Neural progenitor cell (in vitro differentiated cells): ENCODE data around the gene PTPRN2. TPM values are rescaled to one million over a fixed set of nuclear protein-coding genes. Genes with fewer than 3 reads are reported as not detected.

ENCODE experiments used
- DNase-seq: peaks from one replicate; pipeline ENCODE4 v3.0.0-alpha.2; 2016; ENCODE audit warnings: low spot score
- H2AFZ ChIP-seq: fragments of 200-600 bp; sonication (generic); replicated peaks from 2 replicates; pipeline ENCODE4 v1.6.1; 2016; ENCODE audit warnings: antibody characterized with exemption
- H3F3A ChIP-seq: fragments of 200-600 bp; sonication (generic); 2 replicates; pipeline ENCODE4 v1.6.1; 2016; ENCODE audit warnings: antibody characterized with exemption, low read depth
- H3K27ac ChIP-seq: fragments of 200-600 bp; sonication (generic); 2 replicates; pipeline ENCODE4 v1.5.1; 2016; ENCODE audit warnings: mild to moderate bottlenecking
- H3K27me3 ChIP-seq: fragments of 200-600 bp; sonication (generic); 2 replicates; pipeline ENCODE4 v1.6.1; 2016; ENCODE audit warnings: mild to moderate bottlenecking, moderate library complexity
- H3K36me3 ChIP-seq: fragments of 200-600 bp; sonication (generic); 2 replicates; pipeline ENCODE4 v1.5.1; 2016
- H3K4me1 ChIP-seq: fragments of 200-600 bp; sonication (generic); 2 replicates; pipeline ENCODE4 v1.6.1; 2016; ENCODE audit warnings: mixed run types
- H3K4me2 ChIP-seq: fragments of 200-600 bp; sonication (generic); 2 replicates; pipeline ENCODE4 v1.6.1; 2016
- H3K4me3 ChIP-seq: fragments of 200-600 bp; sonication (generic); 2 replicates; pipeline ENCODE4 v1.5.1; 2016
- H3K79me2 ChIP-seq: fragments of 200-600 bp; sonication (generic); 2 replicates; pipeline ENCODE4 v1.6.1; 2016; ENCODE audit warnings: low read depth
- H3K9ac ChIP-seq: fragments of 200-600 bp; sonication (generic); 2 replicates; pipeline ENCODE4 v1.6.1; 2016
- H3K9me3 ChIP-seq: fragments of 200-600 bp; sonication (generic); 2 replicates; pipeline ENCODE4 v1.5.1; 2016; ENCODE audit warnings: low read depth
- H4K20me1 ChIP-seq: fragments of 200-600 bp; sonication (generic); 2 replicates; pipeline ENCODE4 v1.6.1; 2016; ENCODE audit warnings: low read depth
- H3K27ac Mint-ChIP-seq: 3 replicates; pipeline ENCODE4 v1.8.0; 2021; ENCODE audit warnings: mixed read lengths
- H3K27me3 Mint-ChIP-seq: 2 replicates; pipeline ENCODE4 v1.8.0; 2022; ENCODE audit warnings: low read depth, mild to moderate bottlenecking, inconsistent platforms, moderate library complexity, mixed read lengths; ENCODE audit not compliant: insufficient read depth
- H3K36me3 Mint-ChIP-seq: 3 replicates; pipeline ENCODE4 v1.8.0; 2021; ENCODE audit warnings: mixed read lengths
- H3K4me1 Mint-ChIP-seq: 3 replicates; pipeline ENCODE4 v1.8.0; 2021; ENCODE audit warnings: mixed read lengths
- H3K4me3 Mint-ChIP-seq: 3 replicates; pipeline ENCODE4 v1.8.0; 2021; ENCODE audit warnings: mild to moderate bottlenecking, moderate library complexity, mixed read lengths
- H3K9me3 Mint-ChIP-seq: 3 replicates; pipeline ENCODE4 v1.8.0; 2020; ENCODE audit warnings: mixed read lengths
- EZH2 ChIP-seq: fragments of 200-600 bp; sonication (generic); IDR thresholded peaks from 2 replicates; pipeline ENCODE4 v1.6.1; 2017; ENCODE audit warnings: antibody characterized with exemption, mild to moderate bottlenecking, moderate library complexity
- EZH2phosphoT487 ChIP-seq: fragments of 200-600 bp; sonication (generic); IDR thresholded peaks from 2 replicates; pipeline ENCODE4 v1.6.1; 2017; ENCODE audit warnings: antibody characterized with exemption
- total RNA-seq: library from RNA; depleted of rRNA; stranded (reverse); fragments of >200 nt; gene quantifications from 2 replicates; pipeline ENCODE4 v1.2.3, GENCODE V29; 2015; ENCODE audit warnings: low replicate concordance
- TF ChIP-seq, protein P1 (sequence below): fragments of 200-600 bp; sonication (generic); IDR thresholded peaks from 2 replicates; pipeline ENCODE4 v1.5.1; 2017; ENCODE audit warnings: antibody characterized with exemption, mild to moderate bottlenecking

Gene PTPRN2
- total RNA-seq, 1 donor from 2014 or later = 3.0 TPM

DNA sequence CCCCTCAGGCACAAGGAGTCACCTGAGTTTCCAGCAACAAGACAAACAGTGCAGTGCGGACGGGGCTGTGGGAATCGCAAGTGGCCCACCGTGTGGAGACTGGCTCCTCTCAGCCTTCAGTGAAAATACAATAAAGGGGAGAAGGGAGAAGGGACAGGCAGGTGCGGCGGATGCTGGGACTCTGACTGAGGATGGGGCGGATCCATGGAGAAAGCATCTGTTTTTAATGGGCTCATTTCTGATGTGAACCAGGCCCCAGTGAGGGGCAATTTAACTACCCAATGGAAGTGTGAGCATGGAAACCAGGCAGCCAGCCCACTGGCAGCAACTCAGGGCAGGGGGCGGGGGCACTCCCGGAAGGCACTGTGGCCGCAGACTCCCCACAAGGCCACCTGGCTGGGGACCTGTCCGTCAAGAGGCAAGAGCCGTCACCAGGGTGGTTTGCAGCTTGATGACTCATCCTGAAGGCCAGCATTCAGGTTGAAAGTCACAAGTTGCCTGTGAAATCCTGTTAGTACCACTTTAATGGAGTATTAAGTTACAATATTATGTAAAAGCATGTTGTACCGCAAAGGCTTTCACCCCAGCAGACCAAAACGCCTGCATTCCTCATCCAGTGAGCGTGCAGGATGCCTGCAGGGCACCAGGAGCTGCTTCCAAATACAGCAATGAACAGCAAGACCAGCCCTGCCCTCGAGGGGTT, 476.4 kb downstream of the PTPRN2 start:
- Mint-ChIP-seq H3K36me3 (peaks cover 9% of the 10 kb centered on the region), H3K27me3 (peaks cover 14% of the 10 kb centered on the region), H3K27ac (peak overlapping the region; percentile 51), H3K9me3 (peaks cover 24% of the 10 kb centered on the region), H3K4me3 (no peak overlapping the region), H3K4me1 (peaks cover 19% of the 10 kb centered on the region)
- Histone ChIP-seq H3K27ac (no peak overlapping the region), H3K4me3 (no peak overlapping the region), H3K9me3 (no peaks in the 10 kb centered on the region), H3K27me3 (no peaks in the 10 kb centered on the region), H3K4me2 (no peak overlapping the region), H3K4me1 (peaks cover 7% of the 10 kb centered on the region), H3K79me2 (no peaks in the 10 kb centered on the region), H2AFZ (no peak overlapping the region), H3K36me3 (no peaks in the 10 kb centered on the region), H3K9ac (no peak overlapping the region), H4K20me1 (no peaks in the 10 kb centered on the region), H3F3A (no peaks in the 10 kb centered on the region)
- no peak for TF ChIP-seq EZH2
- TF ChIP-seq, protein P1, sequence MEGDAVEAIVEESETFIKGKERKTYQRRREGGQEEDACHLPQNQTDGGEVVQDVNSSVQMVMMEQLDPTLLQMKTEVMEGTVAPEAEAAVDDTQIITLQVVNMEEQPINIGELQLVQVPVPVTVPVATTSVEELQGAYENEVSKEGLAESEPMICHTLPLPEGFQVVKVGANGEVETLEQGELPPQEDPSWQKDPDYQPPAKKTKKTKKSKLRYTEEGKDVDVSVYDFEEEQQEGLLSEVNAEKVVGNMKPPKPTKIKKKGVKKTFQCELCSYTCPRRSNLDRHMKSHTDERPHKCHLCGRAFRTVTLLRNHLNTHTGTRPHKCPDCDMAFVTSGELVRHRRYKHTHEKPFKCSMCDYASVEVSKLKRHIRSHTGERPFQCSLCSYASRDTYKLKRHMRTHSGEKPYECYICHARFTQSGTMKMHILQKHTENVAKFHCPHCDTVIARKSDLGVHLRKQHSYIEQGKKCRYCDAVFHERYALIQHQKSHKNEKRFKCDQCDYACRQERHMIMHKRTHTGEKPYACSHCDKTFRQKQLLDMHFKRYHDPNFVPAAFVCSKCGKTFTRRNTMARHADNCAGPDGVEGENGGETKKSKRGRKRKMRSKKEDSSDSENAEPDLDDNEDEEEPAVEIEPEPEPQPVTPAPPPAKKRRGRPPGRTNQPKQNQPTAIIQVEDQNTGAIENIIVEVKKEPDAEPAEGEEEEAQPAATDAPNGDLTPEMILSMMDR = no peak
- no peak for TF ChIP-seq EZH2phosphoT487
- DNase-seq = peak; percentile 16

DNA sequence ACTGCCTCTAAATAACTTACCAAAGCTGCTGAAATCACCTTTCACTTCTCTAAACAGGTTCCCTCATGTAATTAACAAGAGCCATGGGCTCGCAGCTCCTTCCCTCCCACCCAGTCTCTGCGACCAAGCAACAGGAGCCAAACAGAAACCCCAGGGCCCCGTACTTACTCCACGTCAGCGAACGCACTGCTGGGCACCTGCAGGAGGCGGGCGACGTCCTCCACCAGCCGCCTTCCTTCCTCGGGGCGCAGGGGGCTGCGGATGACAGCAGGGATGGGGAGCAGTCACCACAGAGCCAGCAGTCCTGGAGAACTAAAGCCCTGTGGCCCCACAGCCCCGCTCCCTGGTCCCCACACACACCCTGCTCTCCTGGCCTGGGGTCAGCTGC, 477.0 kb downstream of the PTPRN2 start:
- Mint-ChIP-seq H3K27ac (peak overlapping the region; percentile 51), H3K4me3 (no peak overlapping the region)

DNA sequence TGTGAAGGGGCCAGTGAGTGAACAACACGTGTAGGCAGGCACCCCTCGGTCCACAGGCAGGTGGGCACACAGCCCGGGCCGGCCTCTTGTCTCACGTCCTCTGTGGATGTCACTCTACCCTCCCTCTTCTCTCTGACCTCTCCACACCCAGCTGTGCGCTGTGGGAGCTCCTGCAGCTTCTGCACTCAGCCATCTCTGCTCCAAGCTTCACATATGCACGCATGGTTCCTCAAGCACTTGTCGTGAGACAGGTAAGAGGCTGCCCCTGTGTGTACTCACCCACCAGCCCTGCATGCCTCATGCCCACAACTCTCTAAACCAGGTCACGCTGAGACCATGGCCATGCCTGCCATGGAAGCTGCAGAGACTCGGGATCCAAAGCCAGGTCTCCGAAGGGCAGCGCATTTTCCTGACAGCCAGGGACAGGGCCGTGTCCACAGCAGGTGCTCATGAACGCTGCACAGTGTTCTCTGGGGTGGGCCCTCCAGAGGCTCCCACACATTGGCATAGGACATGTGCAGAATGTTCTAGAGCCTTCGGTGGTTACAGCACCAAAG, 477.5 kb downstream of the PTPRN2 start:
- H3K79me2 ChIP-seq = no peaks in the 10 kb centered on the region
- H3K4me3 ChIP-seq = no peak overlapping the region
- H3K9ac ChIP-seq = no peak overlapping the region
- H3K4me2 ChIP-seq = no peak overlapping the region
- no peaks in the 10 kb centered on the region for H3K27me3 ChIP-seq
- H3K36me3 ChIP-seq = no peaks in the 10 kb centered on the region
- H4K20me1 ChIP-seq = no peaks in the 10 kb centered on the region
- peaks cover 7% of the 10 kb centered on the region for H3K4me1 ChIP-seq
- peaks cover 19% of the 10 kb centered on the region for H3K4me1 Mint-ChIP-seq
- H3K27me3 Mint-ChIP-seq = peaks cover 14% of the 10 kb centered on the region
- no peak overlapping the region for H2AFZ ChIP-seq
- H3K9me3 Mint-ChIP-seq = peaks cover 16% of the 10 kb centered on the region
- DNase-seq = no peak
- H3K36me3 Mint-ChIP-seq = peaks cover 9% of the 10 kb centered on the region
- no peaks in the 10 kb centered on the region for H3F3A ChIP-seq
- TF ChIP-seq, protein P1 = no peak
- TF ChIP-seq EZH2 (no peak), EZH2phosphoT487 (no peak)
- H3K9me3 ChIP-seq = no peaks in the 10 kb centered on the region
- H3K27ac ChIP-seq = no peak overlapping the region
- H3K4me3 Mint-ChIP-seq = no peak overlapping the region
- H3K27ac Mint-ChIP-seq = peak overlapping the region; percentile 52

More for the DNA sequence above, 477.0 kb downstream of the PTPRN2 start:
- Histone ChIP-seq H3K27me3 (no peaks in the 10 kb centered on the region), H2AFZ (no peak overlapping the region), H3K36me3 (no peaks in the 10 kb centered on the region), H3K79me2 (no peaks in the 10 kb centered on the region), H3K4me3 (no peak overlapping the region), H3K9me3 (no peaks in the 10 kb centered on the region), H3K4me2 (no peak overlapping the region), H3K27ac (no peak overlapping the region), H4K20me1 (no peaks in the 10 kb centered on the region), H3K4me1 (peaks cover 7% of the 10 kb centered on the region), H3K9ac (no peak overlapping the region), H3F3A (no peaks in the 10 kb centered on the region)
- Mint-ChIP-seq H3K4me1 (peaks cover 19% of the 10 kb centered on the region), H3K36me3 (peaks cover 9% of the 10 kb centered on the region), H3K27me3 (peaks cover 14% of the 10 kb centered on the region), H3K9me3 (peaks cover 21% of the 10 kb centered on the region)
- no peak for DNase-seq
- TF ChIP-seq EZH2 = no peak
- no peak for TF ChIP-seq EZH2phosphoT487
- TF ChIP-seq, protein P1 = no peak
